KMS-11 (cell line): ENCODE measurements around the gene ADAMTSL4.
"Not testable (repeated sequence)": the region's sequence is repeated elsewhere in the genome, so short reads cannot be mapped to it uniquely, and the experiment has no call there.

Experiments
- H2AFZ ChIP-seq: fragments of 200-600 bp; sonication (generic); 2 replicates; pipeline ENCODE4 v1.6.1; 2016; ENCODE audit warnings: antibody characterized with exemption, mixed run types, low read depth
- H3K27ac ChIP-seq: fragments of 200-600 bp; sonication (generic); 2 replicates; pipeline ENCODE4 v1.6.1; 2016; ENCODE audit warnings: mild to moderate bottlenecking, mixed run types
- H3K27me3 ChIP-seq: fragments of 200-600 bp; sonication (generic); 2 replicates; pipeline ENCODE4 v1.6.1; 2017; ENCODE audit warnings: mild to moderate bottlenecking, low read depth, mixed run types, moderate library complexity; ENCODE audit not compliant: insufficient read depth
- H3K36me3 ChIP-seq: fragments of 200-600 bp; sonication (generic); 2 replicates; pipeline ENCODE4 v1.6.1; 2017; ENCODE audit warnings: mild to moderate bottlenecking, mixed run types; ENCODE audit not compliant: insufficient read depth
- H3K4me1 ChIP-seq: fragments of 200-600 bp; sonication (generic); 2 replicates; pipeline ENCODE4 v1.6.1; 2016; ENCODE audit warnings: mild to moderate bottlenecking, low read depth, mixed run types; ENCODE audit not compliant: poor library complexity, severe bottlenecking
- H3K4me2 ChIP-seq: fragments of 200-600 bp; sonication (generic); 2 replicates; pipeline ENCODE4 v1.7.0; 2016; ENCODE audit warnings: mild to moderate bottlenecking, mixed run types
- H3K4me3 ChIP-seq: fragments of 200-600 bp; sonication (generic); IDR thresholded peaks from 2 replicates; pipeline ENCODE4 v1.6.1; 2017; ENCODE audit warnings: low read depth, low read length, mixed read lengths; ENCODE audit not compliant: insufficient read depth
- H3K79me2 ChIP-seq: fragments of 200-600 bp; sonication (generic); 2 replicates; pipeline ENCODE4 v1.6.1; 2016; ENCODE audit warnings: low read depth, mixed run types; ENCODE audit not compliant: insufficient read depth
- H3K9ac ChIP-seq: fragments of 200-600 bp; sonication (generic); 2 replicates; pipeline ENCODE4 v1.6.1; 2016; ENCODE audit warnings: mild to moderate bottlenecking, mixed run types
- H4K20me1 ChIP-seq: fragments of 200-600 bp; sonication (generic); 2 replicates; pipeline ENCODE4 v1.6.1; 2016; ENCODE audit warnings: mild to moderate bottlenecking, mixed run types; ENCODE audit not compliant: insufficient read depth
- TF ChIP-seq, protein P1 (sequence below): fragments of 200-600 bp; sonication (generic); conservative IDR thresholded peaks from 2 replicates; pipeline ENCODE4 v1.6.1; 2017; ENCODE audit warnings: low read depth, mild to moderate bottlenecking, antibody characterized with exemption, low read length, moderate library complexity, mixed read lengths

The ADAMTSL4 gene

GRCh38 chr1:150579110-150579944 is 30.1 kb downstream of the ADAMTSL4 start, which contains the start of gene MCL1:
Gene MCL1 (minus strand): TSS chr1:150579610. CDS start chr1:150579530, 80 bp downstream.
- Histone ChIP-seq H3K79me2 (peaks cover 56% of the 10 kb centered on the region), H3K36me3 (peaks cover 41% of the 10 kb centered on the region), H3K27me3 (no peaks in the 10 kb centered on the region), H2AFZ (peak within 1 kb of the TSS; percentile 73), H3K27ac (peak within 1 kb of the TSS; percentile 78), H3K9ac (peak within 1 kb of the TSS; percentile 92), H3K4me1 (peaks cover 46% of the 10 kb centered on the region), H4K20me1 (peaks cover 47% of the 10 kb centered on the region), H3K4me2 (peak within 1 kb of the TSS; percentile 99), H3K4me3 (peak within 1 kb of the TSS; percentile 98)
- TF ChIP-seq, protein P1, sequence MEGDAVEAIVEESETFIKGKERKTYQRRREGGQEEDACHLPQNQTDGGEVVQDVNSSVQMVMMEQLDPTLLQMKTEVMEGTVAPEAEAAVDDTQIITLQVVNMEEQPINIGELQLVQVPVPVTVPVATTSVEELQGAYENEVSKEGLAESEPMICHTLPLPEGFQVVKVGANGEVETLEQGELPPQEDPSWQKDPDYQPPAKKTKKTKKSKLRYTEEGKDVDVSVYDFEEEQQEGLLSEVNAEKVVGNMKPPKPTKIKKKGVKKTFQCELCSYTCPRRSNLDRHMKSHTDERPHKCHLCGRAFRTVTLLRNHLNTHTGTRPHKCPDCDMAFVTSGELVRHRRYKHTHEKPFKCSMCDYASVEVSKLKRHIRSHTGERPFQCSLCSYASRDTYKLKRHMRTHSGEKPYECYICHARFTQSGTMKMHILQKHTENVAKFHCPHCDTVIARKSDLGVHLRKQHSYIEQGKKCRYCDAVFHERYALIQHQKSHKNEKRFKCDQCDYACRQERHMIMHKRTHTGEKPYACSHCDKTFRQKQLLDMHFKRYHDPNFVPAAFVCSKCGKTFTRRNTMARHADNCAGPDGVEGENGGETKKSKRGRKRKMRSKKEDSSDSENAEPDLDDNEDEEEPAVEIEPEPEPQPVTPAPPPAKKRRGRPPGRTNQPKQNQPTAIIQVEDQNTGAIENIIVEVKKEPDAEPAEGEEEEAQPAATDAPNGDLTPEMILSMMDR = peak; percentile 39; the same call in 1 of the 2 replicates

DNA sequence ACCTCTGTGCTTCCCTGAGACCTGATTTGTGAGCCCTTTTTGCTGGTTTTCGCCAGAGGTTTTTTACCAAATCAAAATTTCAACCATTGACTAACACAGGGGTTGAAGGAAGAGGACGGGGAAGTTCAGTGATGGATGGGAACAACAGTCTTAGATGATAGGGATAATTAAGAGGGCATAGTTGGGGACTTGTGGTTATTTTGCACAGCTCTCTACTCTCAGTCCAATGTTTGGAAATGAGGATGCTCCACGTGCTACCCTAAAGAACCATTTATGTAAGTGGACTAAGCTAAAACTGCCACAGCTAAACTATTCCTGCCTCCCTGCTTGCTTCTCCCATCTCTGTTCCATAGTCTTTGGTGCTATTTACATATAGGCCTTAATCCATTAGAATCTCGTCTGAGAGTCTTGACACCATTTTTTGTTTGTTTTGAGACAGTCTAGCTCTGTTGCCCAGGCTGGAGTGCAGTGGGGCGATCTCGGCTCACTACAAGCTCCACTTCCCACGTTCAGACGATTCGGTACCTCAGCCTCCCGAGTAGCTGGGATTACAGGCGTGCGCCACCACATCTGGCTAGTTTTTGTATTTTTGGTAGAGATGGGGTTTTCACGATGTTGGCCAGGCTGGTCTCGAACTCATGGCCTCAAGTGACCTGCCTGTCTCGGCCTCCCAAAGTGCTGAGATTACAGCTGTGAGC is 30.9 kb downstream of the ADAMTSL4 start:
- peaks cover 49% of the 10 kb centered on the region for H3K79me2 ChIP-seq
- H3K4me3 ChIP-seq = peak overlapping the region; percentile 47
- H2AFZ ChIP-seq = peak overlapping the region; percentile 73
- peak overlapping the region; percentile 57 for H3K4me2 ChIP-seq
- H3K27ac ChIP-seq = peak overlapping the region; percentile 78
- TF ChIP-seq, protein P1 = no peak
- peaks cover 38% of the 10 kb centered on the region for H3K4me1 ChIP-seq
- peaks cover 39% of the 10 kb centered on the region for H4K20me1 ChIP-seq
- peak overlapping the region; percentile 92 for H3K9ac ChIP-seq
- H3K27me3 ChIP-seq = no peaks in the 10 kb centered on the region
- peaks cover 33% of the 10 kb centered on the region for H3K36me3 ChIP-seq

DNA sequence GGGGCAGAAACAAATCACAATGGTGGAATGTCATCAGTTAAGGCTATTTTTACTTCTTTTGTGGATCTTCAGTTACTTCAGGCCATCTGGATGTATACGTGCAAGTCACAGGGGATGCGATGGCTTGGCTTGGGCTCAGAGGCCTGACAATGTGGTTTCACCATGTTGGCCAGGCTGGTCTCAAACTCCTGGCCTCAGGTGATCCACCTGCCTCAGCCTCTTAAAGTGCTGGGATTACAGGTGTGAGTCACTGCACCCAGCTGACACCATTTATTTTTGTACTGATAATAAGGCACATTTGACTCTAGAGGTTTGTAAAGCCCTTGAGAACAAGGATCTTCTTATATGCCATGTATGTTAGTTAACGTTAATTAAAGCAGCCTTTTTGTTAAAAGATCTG is 31.8 kb downstream of the ADAMTSL4 start:
- not testable (repeated sequence) for H3K4me3 ChIP-seq, H3K27me3 ChIP-seq, H3K27ac ChIP-seq, H2AFZ ChIP-seq, H3K4me2 ChIP-seq, H3K9ac ChIP-seq
- Histone ChIP-seq H3K4me1 (peaks cover 30% of the 10 kb centered on the region), H3K79me2 (peaks cover 40% of the 10 kb centered on the region), H4K20me1 (peaks cover 30% of the 10 kb centered on the region), H3K36me3 (peaks cover 24% of the 10 kb centered on the region)

GRCh38 chr1:150581437-150581836 is 32.2 kb downstream of the ADAMTSL4 start:
- Histone ChIP-seq H3K36me3 (peaks cover 20% of the 10 kb centered on the region), H3K79me2 (peaks cover 35% of the 10 kb centered on the region), H4K20me1 (peaks cover 26% of the 10 kb centered on the region), H3K4me1 (peaks cover 25% of the 10 kb centered on the region)
- H3K4me2 ChIP-seq, H3K4me3 ChIP-seq, H3K9ac ChIP-seq, H3K27ac ChIP-seq, H2AFZ ChIP-seq, H3K27me3 ChIP-seq: not testable (repeated sequence)

DNA sequence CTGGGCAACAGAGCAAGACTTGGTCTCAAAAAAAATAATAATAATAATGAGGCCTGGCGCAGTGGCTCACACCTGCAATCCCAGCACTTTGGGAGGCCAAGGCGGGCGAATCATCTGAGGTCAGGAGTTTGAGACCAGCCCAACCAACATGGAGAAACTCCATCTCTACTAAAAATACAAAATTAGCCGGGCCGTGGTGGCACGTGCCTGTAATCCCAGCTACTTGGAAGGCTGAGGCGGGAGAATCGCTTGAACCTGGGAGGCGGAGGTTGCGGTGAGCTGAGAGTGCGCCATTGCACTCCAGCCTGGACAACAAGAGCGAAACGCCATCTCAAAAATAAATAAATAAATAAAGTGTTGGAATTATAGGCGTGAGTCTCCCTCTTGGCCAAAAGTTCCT is 32.8 kb downstream of the ADAMTSL4 start:
- peaks cover 20% of the 10 kb centered on the region for H3K4me1 ChIP-seq
- not testable (repeated sequence) for H3K27me3 ChIP-seq, H3K4me2 ChIP-seq, H3K4me3 ChIP-seq, H2AFZ ChIP-seq, H3K27ac ChIP-seq, H3K9ac ChIP-seq
- H4K20me1 ChIP-seq = peaks cover 20% of the 10 kb centered on the region
- peaks cover 14% of the 10 kb centered on the region for H3K36me3 ChIP-seq
- H3K79me2 ChIP-seq = peaks cover 30% of the 10 kb centered on the region
